A673 (cell line): ENCODE results near the gene CPB2.

Source experiments
- EZH2 ChIP-seq: fragments of 200-600 bp; sonication (generic); IDR thresholded peaks from 2 replicates; pipeline ENCODE4 v1.6.1; 2017; ENCODE audit warnings: borderline replicate concordance, low read depth, mild to moderate bottlenecking, mixed read lengths, antibody characterized with exemption, low read length; ENCODE audit not compliant: poor library complexity, severe bottlenecking
- TF ChIP-seq, protein P1 (sequence below): fragments of 300-800, 200-600 bp; sonication (generic); conservative IDR thresholded peaks from 2 replicates; pipeline ENCODE4 v1.5.1; 2017; ENCODE audit warnings: low read depth, mild to moderate bottlenecking, antibody characterized with exemption, low read length, moderate library complexity, mixed read lengths

DNA sequence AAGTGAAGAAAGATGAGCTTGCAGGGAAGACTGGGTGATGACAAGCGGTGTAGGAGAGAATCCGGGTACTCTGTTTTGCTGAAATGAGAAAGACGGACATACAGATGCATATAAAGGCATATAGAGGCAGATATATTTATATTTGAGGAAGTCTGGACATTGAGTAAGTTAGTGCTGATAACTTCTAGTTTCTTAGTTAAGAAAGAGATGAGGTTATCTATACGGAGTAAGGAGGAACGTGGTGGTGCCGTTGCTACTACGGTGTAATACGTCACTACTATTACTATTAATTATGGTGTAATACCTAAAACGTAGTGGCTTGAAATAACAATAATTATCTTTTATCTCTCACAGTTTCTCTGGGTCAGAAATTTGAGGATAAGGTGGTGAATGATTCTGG is 9.8 kb upstream of the CPB2 start:
- TF ChIP-seq EZH2: no peak
- TF ChIP-seq, protein P1, sequence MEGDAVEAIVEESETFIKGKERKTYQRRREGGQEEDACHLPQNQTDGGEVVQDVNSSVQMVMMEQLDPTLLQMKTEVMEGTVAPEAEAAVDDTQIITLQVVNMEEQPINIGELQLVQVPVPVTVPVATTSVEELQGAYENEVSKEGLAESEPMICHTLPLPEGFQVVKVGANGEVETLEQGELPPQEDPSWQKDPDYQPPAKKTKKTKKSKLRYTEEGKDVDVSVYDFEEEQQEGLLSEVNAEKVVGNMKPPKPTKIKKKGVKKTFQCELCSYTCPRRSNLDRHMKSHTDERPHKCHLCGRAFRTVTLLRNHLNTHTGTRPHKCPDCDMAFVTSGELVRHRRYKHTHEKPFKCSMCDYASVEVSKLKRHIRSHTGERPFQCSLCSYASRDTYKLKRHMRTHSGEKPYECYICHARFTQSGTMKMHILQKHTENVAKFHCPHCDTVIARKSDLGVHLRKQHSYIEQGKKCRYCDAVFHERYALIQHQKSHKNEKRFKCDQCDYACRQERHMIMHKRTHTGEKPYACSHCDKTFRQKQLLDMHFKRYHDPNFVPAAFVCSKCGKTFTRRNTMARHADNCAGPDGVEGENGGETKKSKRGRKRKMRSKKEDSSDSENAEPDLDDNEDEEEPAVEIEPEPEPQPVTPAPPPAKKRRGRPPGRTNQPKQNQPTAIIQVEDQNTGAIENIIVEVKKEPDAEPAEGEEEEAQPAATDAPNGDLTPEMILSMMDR: no peak
